Activated CD8-positive, alpha-beta memory T cell treated with anti-CD3 and anti-CD28 coated beads for 1 hour (primary cell): ENCODE measurements around the gene PEBP1.
"Not testable (repeated sequence)": the region's sequence is repeated elsewhere in the genome, so short reads cannot be mapped to it uniquely, and the experiment has no call there.

Experiments used
- DNase-seq, 2 donors: peaks; one replicate each; pipeline ENCODE4 v3.0.0-alpha.2; 2020; ENCODE audit warnings: low read depth in 1 of 2; ENCODE audit errors: extremely low read depth in 1 of 2

PEBP1 gene

GRCh38 chr12:118129436-118129835, 6.5 kb upstream of the PEBP1 start:
- not testable (repeated sequence) for DNase-seq

GRCh38 chr12:118136559-118137003, 657 bp downstream of the PEBP1 start:
- no peak for DNase-seq

GRCh38 chr12:118137148-118137678, 1.3 kb downstream of the PEBP1 start:
- no peak for DNase-seq

GRCh38 chr12:118140825-118141224, 4.9 kb downstream of the PEBP1 start:
- no peak for DNase-seq

GRCh38 chr12:118144499-118144898, 8.6 kb downstream of the PEBP1 start:
- DNase-seq, result no peak

GRCh38 chr12:118145113-118145797, 9.3 kb downstream of the PEBP1 start:
- no peak for DNase-seq

- DNase-seq, result no peak
Observed at GRCh38 chr12:118145798-118146156, 9.9 kb downstream of the PEBP1 start.

GRCh38 chr12:118148287-118148686, 12.4 kb downstream of the PEBP1 start:
- no peak for DNase-seq

- no peak for DNase-seq
Observed at GRCh38 chr12:118150625-118151024, 14.7 kb downstream of the PEBP1 start.

- DNase-seq, result no peak
Observed at GRCh38 chr12:118151755-118152154, 15.8 kb downstream of the PEBP1 start.

- no peak for DNase-seq
Observed at GRCh38 chr12:118160536-118160935, 24.6 kb downstream of the PEBP1 start.

GRCh38 chr12:118164798-118165486, 29.0 kb downstream of the PEBP1 start:
- DNase-seq, result no peak

GRCh38 chr12:118166946-118167345, 31.0 kb downstream of the PEBP1 start:
- no peak for DNase-seq

GRCh38 chr12:118175823-118176447, 40.0 kb downstream of the PEBP1 start:
- DNase-seq, result no peak

GRCh38 chr12:118183155-118183554, 47.2 kb downstream of the PEBP1 start:
- no peak for DNase-seq

GRCh38 chr12:118183711-118184110, 47.8 kb downstream of the PEBP1 start:
- no peak for DNase-seq

GRCh38 chr12:118185602-118186397, 49.9 kb downstream of the PEBP1 start:
- DNase-seq, result no peak

- DNase-seq, result no peak
Observed at GRCh38 chr12:118187751-118188435, 52.0 kb downstream of the PEBP1 start.

- DNase-seq, result no peak
Observed at GRCh38 chr12:118188690-118189371, 52.9 kb downstream of the PEBP1 start.

GRCh38 chr12:118189741-118190191, 53.8 kb downstream of the PEBP1 start:
- DNase-seq, result no peak
